Measurements from ENCODE around the gene SLC4A2.

GRCh38 chr7:151035902-151036301, 23.5 kb upstream of the SLC4A2 start:
- no peak for TF ChIP-seq CTCF (IDR thresholded peaks at IDR 0.05)
- no peak for TF ChIP-seq POLR2AphosphoS5 (IDR thresholded peaks at IDR 0.05; ENCODE audit: insufficient read depth in 1 of 2, low read depth in 1 of 2)
- no peak for TF ChIP-seq POLR2A (IDR thresholded peaks at IDR 0.05)
